Hepatocyte (in vitro differentiated cells): ENCODE data around the gene SLC27A3.

Experiments
- EZH2 ChIP-seq: fragments of 200-600 bp; sonication (generic); IDR thresholded peaks from 2 replicates; pipeline ENCODE4 v1.6.1; 2016; ENCODE audit warnings: antibody characterized with exemption, mild to moderate bottlenecking, borderline replicate concordance
- EZH2phosphoT487 ChIP-seq: fragments of 200-600 bp; sonication (generic); IDR thresholded peaks from one replicate; pipeline ENCODE4 v1.6.1; 2018; ENCODE audit warnings: antibody characterized with exemption, mild to moderate bottlenecking, low read depth, moderate library complexity; ENCODE audit not compliant: unreplicated experiment, severe bottlenecking
- TF ChIP-seq, protein P1 (sequence below): fragments of 200-600 bp; sonication (generic); IDR thresholded peaks from 2 replicates; pipeline ENCODE4 v1.5.1; 2016; ENCODE audit warnings: antibody characterized with exemption, mild to moderate bottlenecking; ENCODE audit not compliant: poor library complexity

DNA sequence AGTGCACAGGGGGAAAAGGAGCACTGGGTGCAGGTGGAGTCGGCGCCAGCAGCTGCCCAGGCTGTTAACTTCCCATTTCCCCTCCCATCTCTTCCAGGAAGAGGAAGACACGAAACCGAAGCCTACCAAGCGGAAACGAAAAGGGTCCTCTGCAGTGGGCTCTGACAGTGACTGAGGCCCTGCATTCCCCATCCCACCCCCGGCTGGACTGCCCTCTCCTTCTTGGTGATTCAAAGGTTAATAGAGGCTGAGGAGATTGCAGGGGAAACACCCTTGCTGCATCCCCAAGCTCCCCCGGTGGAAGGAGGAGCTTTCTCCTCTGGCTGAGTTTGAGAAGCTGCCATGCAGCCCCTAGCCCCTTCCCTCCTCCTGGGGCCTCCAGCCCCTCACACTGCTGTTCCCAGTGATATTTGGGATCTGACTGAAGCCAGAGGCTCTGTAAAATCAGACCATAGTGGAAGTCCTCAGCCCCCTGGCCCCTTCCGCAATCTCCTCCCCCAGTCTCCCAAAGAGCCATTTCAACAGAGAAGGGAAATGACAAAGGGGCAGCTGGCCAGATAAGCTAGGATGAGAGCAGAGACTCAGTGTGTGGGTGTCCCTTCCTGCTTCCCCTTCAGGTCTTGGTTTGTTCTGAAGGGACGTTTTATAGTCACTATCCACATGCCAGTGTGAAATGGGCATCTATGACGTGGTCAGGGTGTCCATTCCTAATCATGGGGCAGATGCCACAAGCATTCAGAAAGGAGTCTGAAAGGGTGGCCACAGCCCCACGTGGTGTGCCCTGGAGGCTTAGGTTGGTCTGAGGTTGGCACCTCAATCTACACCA, 1.9 kb upstream of the SLC27A3 start:
- TF ChIP-seq EZH2: no peak
- TF ChIP-seq, protein P1, sequence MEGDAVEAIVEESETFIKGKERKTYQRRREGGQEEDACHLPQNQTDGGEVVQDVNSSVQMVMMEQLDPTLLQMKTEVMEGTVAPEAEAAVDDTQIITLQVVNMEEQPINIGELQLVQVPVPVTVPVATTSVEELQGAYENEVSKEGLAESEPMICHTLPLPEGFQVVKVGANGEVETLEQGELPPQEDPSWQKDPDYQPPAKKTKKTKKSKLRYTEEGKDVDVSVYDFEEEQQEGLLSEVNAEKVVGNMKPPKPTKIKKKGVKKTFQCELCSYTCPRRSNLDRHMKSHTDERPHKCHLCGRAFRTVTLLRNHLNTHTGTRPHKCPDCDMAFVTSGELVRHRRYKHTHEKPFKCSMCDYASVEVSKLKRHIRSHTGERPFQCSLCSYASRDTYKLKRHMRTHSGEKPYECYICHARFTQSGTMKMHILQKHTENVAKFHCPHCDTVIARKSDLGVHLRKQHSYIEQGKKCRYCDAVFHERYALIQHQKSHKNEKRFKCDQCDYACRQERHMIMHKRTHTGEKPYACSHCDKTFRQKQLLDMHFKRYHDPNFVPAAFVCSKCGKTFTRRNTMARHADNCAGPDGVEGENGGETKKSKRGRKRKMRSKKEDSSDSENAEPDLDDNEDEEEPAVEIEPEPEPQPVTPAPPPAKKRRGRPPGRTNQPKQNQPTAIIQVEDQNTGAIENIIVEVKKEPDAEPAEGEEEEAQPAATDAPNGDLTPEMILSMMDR: no peak
- TF ChIP-seq EZH2phosphoT487: no peak
